GM12878 (cell line): ENCODE data around the gene KIN. TPM values are rescaled to one million over a fixed set of nuclear protein-coding genes. Genes with fewer than 3 reads are reported as not detected.

Experiments
- ATAC-seq: fragments of 200-7000 bp; cut with Tn5 transposase; 3 replicates; pipeline ENCODE4 v1.9.1; 2020; ENCODE audit warnings: mild to moderate bottlenecking, moderate library complexity
- BruUV-seq: library from RNA; stranded (reverse); fragments of 400-500 nt; replicated peaks from 2 replicates; lab custom pipeline; 2021; lab: Mats Ljungman, UMichigan
- CTCF ChIA-PET: fragments of 300-600 bp; sonication (Branson Sonifier 250); formaldehyde crosslinking; extraction: SDS; loops from one replicate; lab custom pipeline; 2021; ENCODE audit warnings: inconsistent platforms; lab: Yijun Ruan, JAX
- POLR2A ChIA-PET: fragments of 350-600 bp; formaldehyde crosslinking; extraction: SDS; loops from one replicate; lab custom pipeline; 2021; ENCODE audit warnings: inconsistent platforms; lab: Charles Lee
- RAD21 ChIA-PET: fragments of 300-600 bp; sonication (Branson Sonifier 250); formaldehyde crosslinking; loops from one replicate; lab custom pipeline; 2023; ENCODE audit warnings: antibody characterized with exemption; ENCODE audit not compliant: unreplicated experiment; lab: Charles Lee
- SMC1A ChIA-PET: fragments of 300-600 bp; sonication (Branson Sonifier 250); formaldehyde crosslinking; loops from one replicate; lab custom pipeline; 2023; ENCODE audit not compliant: unreplicated experiment, uncharacterized antibody; lab: Charles Lee
- DNase-seq: peaks from one replicate; pipeline ENCODE4 v3.0.0-alpha.2; 2011; ENCODE audit warnings: low read depth, low spot score
- FAIRE-seq: peaks from 3 replicates; lab custom pipeline; 2011; peaks lifted over from hg19 to GRCh38; lab: Jason Lieb, UNC
- H2AFZ ChIP-seq: 2 replicates; pipeline ENCODE4 v1.6.0; 2011; ENCODE audit warnings: low read depth, low read length, control low read depth; ENCODE audit not compliant: control insufficient read depth
- H3K27ac ChIP-seq: 2 replicates; pipeline ENCODE4 v1.5.1; 2011; ENCODE audit warnings: control low read depth; ENCODE audit not compliant: control insufficient read depth, insufficient read depth
- H3K27me3 ChIP-seq, 2 experiments: replicated peaks in 1 of 2; 2 replicates each; pipeline versions ENCODE4 v1.6.0 to v1.6.1; 2011; ENCODE audit warnings: low read length in 1 of 2; ENCODE audit not compliant: control insufficient read depth in 2 of 2, insufficient read depth in 2 of 2
- H3K36me3 ChIP-seq, 2 experiments: 2 replicates each; pipeline ENCODE4 v1.5.1; 2011; ENCODE audit warnings: low read length in 1 of 2; ENCODE audit not compliant: control insufficient read depth in 2 of 2, insufficient read depth in 2 of 2
- H3K4me1 ChIP-seq: 2 replicates; pipeline ENCODE4 v1.6.1; 2011; ENCODE audit warnings: mild to moderate bottlenecking, low read length, moderate library complexity, mixed read lengths; ENCODE audit not compliant: control insufficient read depth, insufficient read depth
- H3K4me2 ChIP-seq: 2 replicates; pipeline ENCODE4 v1.6.0; 2011; ENCODE audit warnings: control low read depth; ENCODE audit not compliant: control insufficient read depth, insufficient read depth
- H3K4me3 ChIP-seq: fragments of 200-600 bp; sonication (generic); 2 replicates; pipeline ENCODE4 v1.5.1; 2016
- H3K79me2 ChIP-seq: 2 replicates; pipeline ENCODE4 v1.6.0; 2011; ENCODE audit warnings: low read length; ENCODE audit not compliant: control insufficient read depth, insufficient read depth
- H3K9ac ChIP-seq: 2 replicates; pipeline ENCODE4 v1.8.0; 2011; ENCODE audit warnings: low read length, control low read depth, mixed read lengths; ENCODE audit not compliant: control insufficient read depth, insufficient read depth
- H3K9me3 ChIP-seq: replicated peaks from 3 replicates; pipeline ENCODE4 v1.5.1; 2011; ENCODE audit warnings: mild to moderate bottlenecking, low read length; ENCODE audit not compliant: control insufficient read depth, insufficient read depth
- H4K20me1 ChIP-seq: 2 replicates; pipeline ENCODE4 v1.6.0; 2011; ENCODE audit not compliant: control insufficient read depth, insufficient read depth
- BACH1 ChIP-seq: fragments of 450-650 bp; IDR thresholded peaks from 2 replicates; pipeline ENCODE4 v1.6.1; 2017; ENCODE audit warnings: mild to moderate bottlenecking, borderline replicate concordance
- CBX3 ChIP-seq: fragments of 200-600 bp; sonication (generic); IDR thresholded peaks from 2 replicates; pipeline ENCODE4 v1.6.1; 2016; ENCODE audit warnings: low read depth, borderline replicate concordance
- CREB1 ChIP-seq: IDR thresholded peaks from 2 replicates; pipeline ENCODE4 v1.6.1; 2012; ENCODE audit warnings: low read depth, mild to moderate bottlenecking, inconsistent platforms
- EGR1 ChIP-seq, 2 experiments: IDR thresholded peaks; 1 replicate in 1 of 2; 2 replicates in 1 of 2; pipeline ENCODE4 v1.6.1; 2011 to 2012; ENCODE audit warnings: low read depth in 2 of 2, low read length in 2 of 2, borderline replicate concordance in 1 of 2, mild to moderate bottlenecking in 1 of 2, moderate library complexity in 1 of 2
- EP300 ChIP-seq, 2 experiments: fragments of 150-350 bp in 1 of 2; IDR thresholded peaks; 2 replicates each; pipeline ENCODE4 v1.6.1; 2011 to 2012; ENCODE audit warnings: low read depth in 2 of 2, low read length in 2 of 2, borderline replicate concordance in 1 of 2, improper control_type of control experiment in 1 of 2, inconsistent platforms in 1 of 2; ENCODE audit not compliant: control insufficient read depth in 1 of 2
- ESRRA ChIP-seq: IDR thresholded peaks from 2 replicates; pipeline ENCODE4 v1.6.1; 2012; ENCODE audit warnings: mild to moderate bottlenecking, low read length, improper control_type of control experiment
- FOXK2 ChIP-seq: fragments of 450-650 bp; IDR thresholded peaks from 2 replicates; pipeline ENCODE4 v1.6.1; 2017; ENCODE audit warnings: mild to moderate bottlenecking, moderate library complexity
- HCFC1 ChIP-seq: fragments of 150-350 bp; IDR thresholded peaks from 2 replicates; pipeline ENCODE4 v1.6.1; 2014; ENCODE audit warnings: low read length
- IRF3 ChIP-seq: fragments of 450-650 bp; IDR thresholded peaks from 2 replicates; pipeline ENCODE4 v1.6.1; 2014; ENCODE audit warnings: mild to moderate bottlenecking
- RBBP5 ChIP-seq: fragments of 200-600 bp; sonication (generic); conservative IDR thresholded peaks from 2 replicates; pipeline ENCODE4 v1.6.1; 2016
- RCOR1 ChIP-seq: conservative IDR thresholded peaks from 2 replicates; pipeline ENCODE4 v1.6.1; 2012; ENCODE audit warnings: low read depth, low read length, improper control_type of control experiment
- RUNX3 ChIP-seq: IDR thresholded peaks from 2 replicates; pipeline ENCODE4 v1.6.1; 2012; ENCODE audit warnings: low read length, inconsistent platforms
- YY1 ChIP-seq: IDR thresholded peaks from 2 replicates; pipeline ENCODE4 v1.6.1; 2011; ENCODE audit warnings: low read depth, mild to moderate bottlenecking, low read length
- WGBS: methylation state at CpG from one replicate; pipeline ENCODE4 v1.1.6; 2016; ENCODE audit warnings: low lambda C conversion rate; ENCODE audit not compliant: insufficient replicate concordance, insufficient coverage; ENCODE audit errors: missing lambda C conversion rate; 5-methylcytosine and 5-hydroxymethylcytosine counted together
- in situ Hi-C: fragments of 300-500 bp; cut with MboI; formaldehyde crosslinking; loops from 9 replicates; pipeline ENCODE4 v1.14.3; 2018; ENCODE audit warnings: mixed read lengths
- intact Hi-C: fragments of 100-400 bp; cut with micrococcal nuclease; formaldehyde crosslinking; loops from one replicate; pipeline ENCODE4 v1.14.2; 2022; ENCODE audit not compliant: unreplicated experiment
- polyA plus RNA-seq, 11 experiments: library from polyadenylated mRNA; depleted of rRNA in 4 of 11; unstranded in 6 of 11; stranded (reverse) in 5 of 11; fragments of >200 nt; fragmentation: Nextera tagmentation in 4 of 11; fragmentation: Illumina TruSeq in 1 of 11; extraction: Ambion mirVana in 4 of 11; extraction: Trizol in 1 of 11; gene quantifications; 1 replicate in 1 of 11; 2 replicates in 10 of 11; pipeline versions ENCODE4 v1.2.1 to v1.2.3, GENCODE V29; 2011 to 2016; ENCODE audit warnings: inconsistent platforms in 2 of 11, missing spikeins in 2 of 11, low read depth in 1 of 11
- total RNA-seq, 4 experiments: library from RNA; depleted of rRNA in 3 of 4; stranded (reverse); fragments of >200 nt in 3 of 4; fragmentation: Illumina TruSeq in 1 of 4; extraction: Trizol in 1 of 4; gene quantifications; 2 replicates each; pipeline versions ENCODE4 v1.2.1 to v1.2.3, GENCODE V29; 2013 to 2021

Gene KIN
- total and polyA plus RNA-seq, 10 of the 15 experiments (the other 5 are each of a cell fraction or from before 2014, with no cell fraction given) = 6.8 to 33.2 (median 11.3) TPM

GRCh38 chr10:7817984-7818294 is 30.1 kb upstream of the KIN start (continued):
- no peak for TF ChIP-seq EP300 (IDR thresholded peaks at IDR 0.05; ENCODE audit: borderline replicate concordance in 1 of 2, control insufficient read depth in 1 of 2, low read depth in 2 of 2, low read length in 2 of 2)
- TF ChIP-seq RBBP5 = no peak
- TF ChIP-seq, all 136 proteins: peak for 4

- in situ Hi-C loops = no loop called here
- no peaks in the 10 kb centered on the region for H4K20me1 ChIP-seq
- ChIA-PET CTCF (interaction anchor here (0.8 to 4.7 kb wide), 6 partner anchors 9 to 897 kb away, joined by 3 to 30 read pairs (median 6); partner anchors contain the start of genes ATP5F1C and KIN), POLR2A (interaction anchor here (0.6 to 2.2 kb wide), 6 partner anchors 8 to 1251 kb away, joined by 3 to 16 read pairs (median 4); partner anchors contain the start of genes ATP5F1C and KIN), RAD21 (interaction anchor here (1.0 to 2.3 kb wide), 4 partner anchors 9 to 292 kb away, joined by 4 to 7 read pairs (median 6); partner anchors contain the start of genes ATP5F1C and KIN), SMC1A (interaction anchor here (0.8 to 1.3 kb wide), 5 partner anchors 11 to 293 kb away, joined by 3 to 5 read pairs (median 3); partner anchors contain the start of genes ATP5F1C and KIN)
- H3K9ac ChIP-seq = peak overlapping the region; percentile 66; the same call in 1 of the 2 replicates
- H3K79me2 ChIP-seq = peaks cover 11% of the 10 kb centered on the region
- H2AFZ ChIP-seq = peak overlapping the region; percentile 95
- H3K9me3 ChIP-seq = no peaks in the 10 kb centered on the region
- peak overlapping the region; percentile 92 for H3K4me2 ChIP-seq
- BruUV-seq = no TSS peak
- no peak for FAIRE-seq
- peak overlapping the region; percentile 93 for H3K4me3 ChIP-seq
- intact Hi-C loops = no loop called here
- no peaks in the 10 kb centered on the region for H3K4me1 ChIP-seq
- H3K27me3 ChIP-seq = peaks cover 0 to 2% of the 10 kb centered on the region in 2 experiments; a peak in 1 of 4 replicates
- H3K36me3 ChIP-seq = no peaks in the 10 kb centered on the region; a peak in 1 of 4 replicates
- TF ChIP-seq EGR1 (IDR thresholded peaks at IDR 0.05; ENCODE audit: borderline replicate concordance in 1 of 2, low read depth in 2 of 2, low read length in 2 of 2) = no peak
- TF ChIP-seq BACH1 = no peak
- TF ChIP-seq RCOR1 = no peak
- TF ChIP-seq YY1 = no peak
- no peak for TF ChIP-seq CBX3
- TF ChIP-seq IRF3 = no peak
- TF ChIP-seq HCFC1 = no peak
- no peak for TF ChIP-seq ESRRA
- TF ChIP-seq FOXK2 = no peak
- TF ChIP-seq CREB1 = no peak
- no peak for TF ChIP-seq RUNX3
- no peak for DNase-seq
- no peak overlapping the region for H3K27ac ChIP-seq
- ATAC-seq = no peak
- 47% methylated on average over 11 of the region's 12 CpGs for WGBS
Measured at GRCh38 chr10:7817576-7817975, 29.8 kb upstream of the KIN start.
